CD14-positive monocyte (primary cell): ENCODE data around the gene ST3GAL3. TPM values are rescaled to one million over a fixed set of nuclear protein-coding genes. Genes with fewer than 3 reads are reported as not detected.

Source experiments
- DNase-seq, 3 donors: peaks; one replicate each; pipeline ENCODE4 v3.0.0-alpha.2; 2011 to 2022
- H2AFZ ChIP-seq: 2 replicates; pipeline ENCODE4 v1.6.0; 2012; ENCODE audit warnings: mild to moderate bottlenecking, low read depth, low read length, inconsistent platforms; ENCODE audit not compliant: insufficient read depth, poor library complexity, severe bottlenecking
- H3K27ac ChIP-seq, 2 donors: 1 replicate in 1 of 2; 2 replicates in 1 of 2; pipeline ENCODE4 v1.5.1; 2012 to 2013; ENCODE audit warnings: low read length in 2 of 2, control low read depth in 1 of 2, inconsistent platforms in 1 of 2, low read depth in 1 of 2, mild to moderate bottlenecking in 1 of 2
- H3K27me3 ChIP-seq, 2 donors: one replicate each; pipeline versions ENCODE4 v1.6.0 to v1.6.1; 2011 to 2013; ENCODE audit warnings: low read length in 2 of 2; ENCODE audit not compliant: control insufficient read depth in 2 of 2, insufficient read depth in 2 of 2
- H3K36me3 ChIP-seq, 2 donors: replicated peaks in 1 of 2; 1 replicate in 1 of 2; 2 replicates in 1 of 2; pipeline versions ENCODE4 v1.5.1 to v1.6.1; 2012 to 2013; ENCODE audit warnings: low read length in 2 of 2, control low read depth in 1 of 2, inconsistent platforms in 1 of 2, mild to moderate bottlenecking in 1 of 2; ENCODE audit not compliant: insufficient read depth in 2 of 2, control insufficient read depth in 1 of 2
- H3K4me1 ChIP-seq, 2 donors: 1 replicate in 1 of 2; 2 replicates in 1 of 2; pipeline versions ENCODE4 v1.5.1 to v1.6.1; 2012 to 2013; ENCODE audit warnings: low read length in 2 of 2, control low read depth in 1 of 2, inconsistent platforms in 1 of 2, mild to moderate bottlenecking in 1 of 2, moderate library complexity in 1 of 2; ENCODE audit not compliant: insufficient read depth in 2 of 2, control insufficient read depth in 1 of 2
- H3K4me2 ChIP-seq: replicated peaks from 2 replicates; pipeline ENCODE3; 2012; ENCODE audit warnings: low read length, moderate library complexity, mild to moderate bottlenecking; ENCODE audit not compliant: poor library complexity, severe bottlenecking; ENCODE audit errors: extremely low read depth
- H3K4me3 ChIP-seq, 3 experiments: fragments of 200-600 bp in 1 of 3; sonication (generic) in 1 of 3; replicated peaks in 1 of 3; 1 replicate in 2 of 3; 2 replicates in 1 of 3; pipeline ENCODE4 v1.5.1; 2011 to 2013; ENCODE audit warnings: low read length in 3 of 3, mild to moderate bottlenecking in 3 of 3, control low read depth in 2 of 3, low read depth in 2 of 3, inconsistent platforms in 1 of 3, moderate library complexity in 1 of 3
- H3K79me2 ChIP-seq: 2 replicates; pipeline ENCODE4 v1.6.0; 2012; ENCODE audit warnings: mild to moderate bottlenecking, control low read depth, inconsistent platforms, low read length, moderate library complexity; ENCODE audit not compliant: insufficient read depth
- H3K9ac ChIP-seq: 2 replicates; pipeline ENCODE4 v1.6.0; 2017; ENCODE audit warnings: low read length, mild to moderate bottlenecking; ENCODE audit not compliant: insufficient read depth, poor library complexity, severe bottlenecking
- H3K9me3 ChIP-seq, 2 donors: replicated peaks in 1 of 2; 1 replicate in 1 of 2; 2 replicates in 1 of 2; pipeline versions ENCODE4 v1.5.1 to v1.6.1; 2012 to 2013; ENCODE audit warnings: low read length in 2 of 2, control low read depth in 1 of 2; ENCODE audit not compliant: control insufficient read depth in 1 of 2, insufficient read depth in 1 of 2
- H4K20me1 ChIP-seq: 2 replicates; pipeline ENCODE4 v1.6.0; 2012; ENCODE audit warnings: mild to moderate bottlenecking, low read length, control low read depth, moderate library complexity; ENCODE audit not compliant: insufficient read depth
- H3K27ac Mint-ChIP-seq, 7 donors: one replicate each; pipeline ENCODE4 v1.8.0; 2020; ENCODE audit warnings: mild to moderate bottlenecking in 7 of 7, mixed read lengths in 7 of 7, moderate library complexity in 6 of 7, inconsistent platforms in 2 of 7
- H3K27me3 Mint-ChIP-seq, 3 donors: one replicate each; pipeline ENCODE4 v1.8.0; 2021 to 2022; ENCODE audit warnings: low read depth in 3 of 3, mild to moderate bottlenecking in 3 of 3, mixed read lengths in 3 of 3, moderate library complexity in 3 of 3, inconsistent platforms in 1 of 3
- H3K36me3 Mint-ChIP-seq, 2 donors: one replicate each; pipeline ENCODE4 v1.8.0; 2020; ENCODE audit warnings: mixed read lengths in 2 of 2, inconsistent platforms in 1 of 2, mild to moderate bottlenecking in 1 of 2
- H3K4me1 Mint-ChIP-seq: one replicate; pipeline ENCODE4 v1.8.0; 2020; ENCODE audit warnings: mild to moderate bottlenecking, mixed read lengths
- H3K4me3 Mint-ChIP-seq, 2 donors: one replicate each; pipeline ENCODE4 v1.8.0; 2020; ENCODE audit warnings: mild to moderate bottlenecking in 2 of 2, mixed read lengths in 2 of 2, moderate library complexity in 1 of 2
- H3K9me3 Mint-ChIP-seq, 7 donors: one replicate each; pipeline ENCODE4 v1.8.0; 2020 to 2022; ENCODE audit warnings: mixed read lengths in 7 of 7, mild to moderate bottlenecking in 6 of 7, moderate library complexity in 6 of 7, inconsistent platforms in 2 of 7
- WGBS: methylation state at CpG from one replicate; pipeline ENCODE4 v1.1.5; 2013; ENCODE audit warnings: missing lambda C conversion rate; ENCODE audit not compliant: insufficient coverage; 5-methylcytosine and 5-hydroxymethylcytosine counted together
- intact Hi-C, 2 donors: fragments of 100-400 bp; cut with micrococcal nuclease; formaldehyde crosslinking; loops; one replicate each; pipeline versions ENCODE4 v1.15.0 to v1.15.1; 2023
- polyA plus RNA-seq, 3 donors: library from polyadenylated mRNA; depleted of rRNA in 1 of 3; unstranded in 2 of 3; stranded (reverse) in 1 of 3; fragments of 300-500 nt in 2 of 3; fragments of >200 nt in 1 of 3; fragmentation: Illumina TruSeq in 2 of 3; gene quantifications; 1 replicate in 2 of 3; 2 replicates in 1 of 3; pipeline ENCODE4 v1.2.3, GENCODE V29; 2012 to 2021
- TF ChIP-seq, protein P1 (sequence below): fragments of 200-600 bp; IDR thresholded peaks from one replicate; pipeline ENCODE4 v1.8.0; 2022; ENCODE audit warnings: antibody characterized with exemption, mild to moderate bottlenecking

The ST3GAL3 gene
- polyA plus RNA-seq, 3 donors = 1.6 to 4.5 (median 2.1) TPM

DNA sequence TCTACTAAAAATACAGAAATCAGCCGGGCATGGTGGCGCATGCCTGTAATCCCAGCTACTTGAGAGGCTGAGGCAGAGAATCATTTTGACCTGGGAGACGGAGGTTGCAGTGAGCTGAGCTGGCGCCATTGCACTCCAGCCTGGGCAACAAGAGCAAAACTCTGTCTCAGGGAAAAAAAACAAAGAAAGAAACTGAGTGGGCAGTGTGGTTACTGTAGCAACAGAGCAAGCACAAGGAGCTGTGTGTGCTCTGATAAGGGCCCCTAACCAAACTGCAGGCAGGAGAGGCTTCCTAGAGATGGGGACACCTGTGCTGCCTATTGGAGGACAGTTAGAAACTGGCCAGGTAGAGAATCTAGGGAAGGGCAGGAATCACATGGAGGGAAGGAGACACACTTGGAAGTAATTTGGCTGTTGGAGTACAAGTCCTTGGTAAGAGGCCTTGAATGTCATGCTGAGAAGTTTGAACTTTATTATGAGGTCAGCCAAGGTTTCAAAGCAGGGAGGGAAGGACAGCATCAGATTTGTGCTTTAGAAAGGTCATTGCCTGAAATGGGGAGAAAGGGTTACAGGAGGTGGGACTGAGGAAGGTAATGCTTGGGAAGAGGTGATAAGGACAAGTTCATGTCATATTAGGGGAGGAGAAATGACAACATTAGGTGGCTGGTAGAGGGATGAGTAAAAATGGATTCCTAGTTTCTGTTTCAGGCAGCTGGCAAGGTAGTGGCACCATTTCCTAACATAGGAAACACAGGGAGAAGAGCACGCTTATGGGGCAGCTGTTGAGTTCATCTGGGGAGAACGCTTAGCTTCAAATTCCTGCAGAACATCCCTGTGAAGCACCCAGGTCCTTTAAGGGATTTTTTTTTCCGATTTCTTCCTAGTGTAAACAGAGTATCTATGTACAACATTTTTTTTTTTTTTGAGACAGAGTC is 157.0 kb downstream of the ST3GAL3 start:
- WGBS = 97% methylated on average over 5 of the region's 7 CpGs
- Mint-ChIP-seq H3K9me3 (no peaks in the 10 kb centered on the region), H3K27me3 (peaks cover 0 to 2% (median 0%) of the 10 kb centered on the region in 3 donors), H3K36me3 (peaks cover 14 to 24% of the 10 kb centered on the region in 2 donors), H3K4me1 (peaks cover 47% of the 10 kb centered on the region), H3K4me3 (no peak overlapping the region), H3K27ac (peak overlapping the region in 3 of 7 donors; percentile 1 to 18 (median 17))
- Histone ChIP-seq H3K4me1 (peaks cover 20 to 40% of the 10 kb centered on the region in 2 donors), H3K79me2 (no peaks in the 10 kb centered on the region), H3K9ac (no peak overlapping the region), H3K4me3 (no peak overlapping the region), H2AFZ (no peak overlapping the region), H3K27me3 (no peaks in the 10 kb centered on the region), H3K36me3 (no peaks in the 10 kb centered on the region), H3K4me2 (no peak overlapping the region), H4K20me1 (no peaks in the 10 kb centered on the region), H3K9me3 (no peaks in the 10 kb centered on the region), H3K27ac (no peak overlapping the region)
- TF ChIP-seq, protein P1, sequence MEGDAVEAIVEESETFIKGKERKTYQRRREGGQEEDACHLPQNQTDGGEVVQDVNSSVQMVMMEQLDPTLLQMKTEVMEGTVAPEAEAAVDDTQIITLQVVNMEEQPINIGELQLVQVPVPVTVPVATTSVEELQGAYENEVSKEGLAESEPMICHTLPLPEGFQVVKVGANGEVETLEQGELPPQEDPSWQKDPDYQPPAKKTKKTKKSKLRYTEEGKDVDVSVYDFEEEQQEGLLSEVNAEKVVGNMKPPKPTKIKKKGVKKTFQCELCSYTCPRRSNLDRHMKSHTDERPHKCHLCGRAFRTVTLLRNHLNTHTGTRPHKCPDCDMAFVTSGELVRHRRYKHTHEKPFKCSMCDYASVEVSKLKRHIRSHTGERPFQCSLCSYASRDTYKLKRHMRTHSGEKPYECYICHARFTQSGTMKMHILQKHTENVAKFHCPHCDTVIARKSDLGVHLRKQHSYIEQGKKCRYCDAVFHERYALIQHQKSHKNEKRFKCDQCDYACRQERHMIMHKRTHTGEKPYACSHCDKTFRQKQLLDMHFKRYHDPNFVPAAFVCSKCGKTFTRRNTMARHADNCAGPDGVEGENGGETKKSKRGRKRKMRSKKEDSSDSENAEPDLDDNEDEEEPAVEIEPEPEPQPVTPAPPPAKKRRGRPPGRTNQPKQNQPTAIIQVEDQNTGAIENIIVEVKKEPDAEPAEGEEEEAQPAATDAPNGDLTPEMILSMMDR = no peak
- intact Hi-C loops = loop anchor here in 1 of 2 donors (5.0 kb wide), 2 partner anchors 32 to 82 kb away; no protein-coding TSS in a partner anchor
- DNase-seq = no peak

DNA sequence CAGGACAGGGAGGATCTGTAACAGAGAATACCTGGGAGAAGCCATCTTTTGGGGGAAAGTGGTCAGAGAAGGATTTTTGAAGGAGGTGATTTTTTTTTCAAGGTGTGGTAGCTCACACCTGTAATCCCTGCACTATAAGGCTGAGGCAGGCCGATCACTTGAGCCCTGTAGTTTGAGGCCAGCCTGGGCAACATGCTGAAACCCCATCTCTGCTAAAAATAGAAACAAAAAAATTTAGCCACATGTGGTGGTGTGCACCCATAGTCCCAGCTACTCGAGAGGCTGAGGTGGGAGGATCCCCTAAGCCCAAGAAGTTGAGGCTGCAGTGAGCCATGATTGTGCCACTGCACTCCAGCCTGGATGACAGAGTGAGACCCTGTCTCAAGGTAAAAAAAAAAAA is 158.9 kb downstream of the ST3GAL3 start:
- Histone ChIP-seq H4K20me1 (no peaks in the 10 kb centered on the region), H2AFZ (no peak overlapping the region), H3K4me3 (peak overlapping the region in 1 of 3 experiments; percentile 20), H3K4me2 (peak overlapping the region; percentile 2), H3K79me2 (no peaks in the 10 kb centered on the region), H3K27me3 (no peaks in the 10 kb centered on the region), H3K9ac (no peak overlapping the region), H3K4me1 (peaks cover 15 to 35% of the 10 kb centered on the region in 2 donors), H3K27ac (peak overlapping the region in 1 of 2 donors; percentile 59), H3K9me3 (no peaks in the 10 kb centered on the region), H3K36me3 (no peaks in the 10 kb centered on the region)
- Mint-ChIP-seq H3K36me3 (peaks cover 17 to 21% of the 10 kb centered on the region in 2 donors), H3K27ac (peak overlapping the region in 5 of 7 donors; percentile 70 to 85 (median 74)), H3K4me1 (peaks cover 46% of the 10 kb centered on the region), H3K4me3 (no peak overlapping the region), H3K9me3 (no peaks in the 10 kb centered on the region), H3K27me3 (peaks cover 0 to 1% (median 0%) of the 10 kb centered on the region in 3 donors)
- intact Hi-C loops = loop anchor here in 1 of 2 donors (5.0 kb wide), 2 partner anchors 34 to 84 kb away; no protein-coding TSS in a partner anchor
- DNase-seq = no peak
- TF ChIP-seq, protein P1 = no peak
- WGBS = 100% methylated on average over 1 of the region's 2 CpGs
